Keratinocyte (primary cell): Measurements from ENCODE around the gene CCDC180. TPM values are rescaled to one million over a fixed set of nuclear protein-coding genes. Genes with fewer than 3 reads are reported as not detected.

ENCODE experiments used
- DNase-seq: peaks from one replicate; pipeline ENCODE4 v3.0.0-alpha.2; 2011; ENCODE audit warnings: low read depth, missing footprints, low spot score
- FAIRE-seq: peaks from 2 replicates; lab custom pipeline; 2011; peaks lifted over from hg19 to GRCh38; lab: Jason Lieb, UNC
- H2AFZ ChIP-seq: 2 replicates; pipeline ENCODE4 v1.6.0; 2012; ENCODE audit warnings: low read length, control low read depth, inconsistent platforms; ENCODE audit not compliant: control insufficient read depth
- H3K27ac ChIP-seq: 2 replicates; pipeline ENCODE4 v1.5.1; 2011; ENCODE audit warnings: low read length; ENCODE audit not compliant: control insufficient read depth, insufficient read depth
- H3K27me3 ChIP-seq: 3 replicates; pipeline ENCODE4 v1.6.0; 2011; ENCODE audit warnings: low read length; ENCODE audit not compliant: control insufficient read depth, insufficient read depth; ENCODE audit errors: extremely low read depth
- H3K36me3 ChIP-seq, 2 experiments: 2 replicates in 1 of 2; 3 replicates in 1 of 2; pipeline ENCODE4 v1.5.1; 2011; ENCODE audit warnings: low read length in 2 of 2, mild to moderate bottlenecking in 1 of 2; ENCODE audit not compliant: control insufficient read depth in 2 of 2, insufficient read depth in 2 of 2; ENCODE audit errors: extremely low read depth in 1 of 2
- H3K4me1 ChIP-seq: 3 replicates; pipeline ENCODE4 v1.5.1; 2011; ENCODE audit warnings: low read length; ENCODE audit not compliant: control insufficient read depth, insufficient read depth; ENCODE audit errors: extremely low read depth
- H3K4me2 ChIP-seq: 3 replicates; pipeline ENCODE4 v1.6.0; 2011; ENCODE audit warnings: low read depth, low read length; ENCODE audit not compliant: control insufficient read depth, insufficient read depth; ENCODE audit errors: extremely low read depth
- H3K4me3 ChIP-seq, 3 experiments: fragments of 200-600 bp in 1 of 3; sonication (generic) in 1 of 3; 2 replicates in 2 of 3; 3 replicates in 1 of 3; pipeline ENCODE4 v1.5.1; 2011 to 2016; ENCODE audit warnings: low read length in 3 of 3, mild to moderate bottlenecking in 3 of 3, control low read depth in 2 of 3, inconsistent platforms in 1 of 3, low read depth in 1 of 3, mixed read lengths in 1 of 3, mixed run types in 1 of 3, moderate library complexity in 1 of 3; ENCODE audit not compliant: control insufficient read depth in 2 of 3, insufficient read depth in 2 of 3; ENCODE audit errors: extremely low read depth in 1 of 3
- H3K79me2 ChIP-seq: 2 replicates; pipeline ENCODE4 v1.6.0; 2012; ENCODE audit warnings: low read length; ENCODE audit not compliant: control insufficient read depth, insufficient read depth
- H3K9ac ChIP-seq: 3 replicates; pipeline ENCODE4 v1.6.0; 2011; ENCODE audit warnings: low read length; ENCODE audit not compliant: control insufficient read depth, insufficient read depth; ENCODE audit errors: extremely low read depth
- H3K9me1 ChIP-seq: 3 replicates; pipeline ENCODE4 v1.6.0; 2011; ENCODE audit warnings: low read length; ENCODE audit not compliant: control insufficient read depth, insufficient read depth; ENCODE audit errors: extremely low read depth
- H3K9me3 ChIP-seq: 2 replicates; pipeline ENCODE4 v1.5.1; 2012; ENCODE audit warnings: low read depth, low read length; ENCODE audit not compliant: control insufficient read depth
- H4K20me1 ChIP-seq: 3 replicates; pipeline ENCODE4 v1.6.0; 2011; ENCODE audit warnings: low read length; ENCODE audit not compliant: control insufficient read depth, insufficient read depth; ENCODE audit errors: extremely low read depth
- CTCF ChIP-seq, 3 experiments: IDR thresholded peaks in 1 of 3; conservative IDR thresholded peaks in 1 of 3; optimal IDR thresholded peaks in 1 of 3; 2 replicates in 2 of 3; 3 replicates in 1 of 3; pipeline versions ENCODE3 to v1.5.1; 2011; ENCODE audit warnings: low read length in 3 of 3, mild to moderate bottlenecking in 3 of 3, moderate library complexity in 2 of 3, control low read depth in 1 of 3, inconsistent platforms in 1 of 3; ENCODE audit not compliant: insufficient read depth in 2 of 3; ENCODE audit errors: extremely low read depth in 1 of 3
- EZH2 ChIP-seq: IDR thresholded peaks from one replicate; pipeline ENCODE4 v1.6.1; 2012; ENCODE audit warnings: inconsistent platforms, mild to moderate bottlenecking, low read length, moderate library complexity
- dilution Hi-C: fragments of 300-500 bp; cut with MboI; formaldehyde crosslinking; loops from one replicate; pipeline ENCODE4 v1.7.0; 2020; ENCODE audit warnings: low sequenced_read_pairs; ENCODE audit not compliant: extremely low pct_ligation_motif_present
- polyA plus RNA-seq, 5 experiments: library from polyadenylated mRNA; depleted of rRNA in 3 of 5; stranded (reverse) in 3 of 5; stranded (forward) in 1 of 5; unstranded in 1 of 5; fragments of >200 nt; gene quantifications; 1 replicate in 1 of 5; 2 replicates in 3 of 5; 3 replicates in 1 of 5; pipeline versions ENCODE4 v1.2.1 to v1.2.3, GENCODE V29; 2011 to 2012; ENCODE audit warnings: missing spikeins in 2 of 5, low read depth in 1 of 5, low replicate concordance in 1 of 5
- small RNA-seq, 3 experiments: library from RNA; depleted of rRNA; stranded (forward); fragments of <200 nt; gene quantifications; one replicate each; pipeline ENCODE3, GENCODE V24; 2012; ENCODE audit warnings: low read depth in 3 of 3, low replicate concordance in 1 of 3; ENCODE audit not compliant: insufficient read length in 3 of 3

The CCDC180 gene
- polyA plus RNA-seq, 1 donor (not counting 4 experiments of a cell fraction or from before 2014, with no cell fraction given), result 0.33 TPM

- H3K4me2 ChIP-seq, result no peak overlapping the region
- H3K4me1 ChIP-seq, result no peaks in the 10 kb centered on the region
- H4K20me1 ChIP-seq, result no peaks in the 10 kb centered on the region
- no peak overlapping the region for H3K27ac ChIP-seq
- no peak overlapping the region for H3K9ac ChIP-seq
- H3K4me3 ChIP-seq, result no peak overlapping the region
- no peak for TF ChIP-seq CTCF (optimal IDR thresholded peaks at IDR 0.05 in 1 of 3, IDR thresholded peaks at IDR 0.05 in 1 of 3, conservative IDR thresholded peaks at IDR 0.05 in 1 of 3; ENCODE audit: extremely low read depth in 1 of 3, insufficient read depth in 2 of 3, low read length in 3 of 3)
- no peaks in the 10 kb centered on the region for H3K36me3 ChIP-seq
- no peak overlapping the region for H2AFZ ChIP-seq
- DNase-seq (no peak), FAIRE-seq (no peak)
- H3K27me3 ChIP-seq, result no peaks in the 10 kb centered on the region
- dilution Hi-C loops, result no loop called here
- H3K9me1 ChIP-seq, result no peaks in the 10 kb centered on the region
- no peaks in the 10 kb centered on the region for H3K9me3 ChIP-seq
- H3K79me2 ChIP-seq, result no peaks in the 10 kb centered on the region
These were observed 47.2 kb downstream of the CCDC180 start for GRCh38 chr9:97354637-97355036.

- no peak for TF ChIP-seq CTCF (optimal IDR thresholded peaks at IDR 0.05 in 1 of 3, IDR thresholded peaks at IDR 0.05 in 1 of 3, conservative IDR thresholded peaks at IDR 0.05 in 1 of 3; ENCODE audit: extremely low read depth in 1 of 3, insufficient read depth in 2 of 3, low read length in 3 of 3)
- TF ChIP-seq EZH2, result no peak
- DNase-seq (no peak), FAIRE-seq (no peak)
- no peak overlapping the region for H2AFZ ChIP-seq
- H3K9ac ChIP-seq, result no peak overlapping the region
- no peaks in the 10 kb centered on the region for H3K9me1 ChIP-seq
- H3K27me3 ChIP-seq, result no peaks in the 10 kb centered on the region
- no peaks in the 10 kb centered on the region for H3K79me2 ChIP-seq
- no peak overlapping the region for H3K27ac ChIP-seq
- no peaks in the 10 kb centered on the region for H3K4me1 ChIP-seq
- no peaks in the 10 kb centered on the region for H3K36me3 ChIP-seq
- no peaks in the 10 kb centered on the region for H4K20me1 ChIP-seq
- dilution Hi-C loops, result no loop called here
- H3K4me2 ChIP-seq, result no peak overlapping the region
- no peak overlapping the region for H3K4me3 ChIP-seq
- no peaks in the 10 kb centered on the region for H3K9me3 ChIP-seq
These were observed 49.6 kb downstream of the CCDC180 start for GRCh38 chr9:97357056-97357455.

Small RNAs within 50 kb of the gene (small RNA-seq; reads per million reads assigned to genes)
- 0 reads per million in 3 experiments for gene AL512590.2
- 0 reads per million in 3 experiments for gene CCDC180

Other genes starting within 250 kb of the CCDC180 start
- gene TDRD7, start 104.4 kb downstream of the CCDC180 start, polyA plus RNA-seq, result 7.3 to 10.5 TPM (median 8.7 TPM) in 3 replicates
- gene TMOD1, start 194.0 kb downstream of the CCDC180 start, polyA plus RNA-seq, result not detected in 3 replicates